SK-N-SH treated with all-trans-retinoic acid at 6 μM for 48 hours (cell line): ENCODE results near the gene RPS8.

Source experiments
- CREB5 ChIP-seq: fragments of 250-450 bp; sonication (Bioruptor Pico); IDR thresholded peaks from 2 replicates; pipeline ENCODE4 v1.5.1; 2020; ENCODE audit warnings: low read depth, mild to moderate bottlenecking, moderate library complexity
- CSDC2 ChIP-seq: fragments of 250-450 bp; sonication (Bioruptor Pico); IDR thresholded peaks from 2 replicates; pipeline ENCODE4 v1.5.0; 2020; ENCODE audit warnings: mild to moderate bottlenecking, moderate library complexity
- PATZ1 ChIP-seq: fragments of 250-450 bp; sonication (Bioruptor Pico); IDR thresholded peaks from 2 replicates; pipeline ENCODE4 v1.8.0; 2020; ENCODE audit warnings: mild to moderate bottlenecking, moderate library complexity, borderline replicate concordance
- POU6F1 ChIP-seq: fragments of 250-450 bp; sonication (Bioruptor Pico); IDR thresholded peaks from 2 replicates; pipeline ENCODE4 v1.8.0; 2021; ENCODE audit warnings: low read depth, mild to moderate bottlenecking, moderate library complexity, borderline replicate concordance
- TOX ChIP-seq: fragments of 250-450 bp; sonication (Bioruptor Pico); IDR thresholded peaks from 2 replicates; pipeline ENCODE4 v1.8.0; 2021; ENCODE audit warnings: mild to moderate bottlenecking, moderate library complexity, borderline replicate concordance
- ZC3H10 ChIP-seq: fragments of 250-450 bp; sonication (Bioruptor Pico); IDR thresholded peaks from 2 replicates; pipeline ENCODE4 v1.5.1; 2021; ENCODE audit warnings: mild to moderate bottlenecking, moderate library complexity
- ZNF8 ChIP-seq: fragments of 450-650 bp; formaldehyde crosslinking; IDR thresholded peaks from 2 replicates; pipeline ENCODE4 v1.5.0; 2020; ENCODE audit warnings: mild to moderate bottlenecking, moderate library complexity

- TF ChIP-seq ZNF8 (CRISPR knock-in tag), result no peak
- TF ChIP-seq TOX, result no peak
- no peak for TF ChIP-seq CREB5 (CRISPR knock-in tag)
- no peak for TF ChIP-seq POU6F1
- TF ChIP-seq CSDC2 (CRISPR knock-in tag), result no peak
- TF ChIP-seq PATZ1 (CRISPR knock-in tag), result no peak
- no peak for TF ChIP-seq ZC3H10 (CRISPR knock-in tag)
Measured at GRCh38 chr1:44783697-44784093, 8.4 kb downstream of the RPS8 start.
